Stimulated activated memory B cell treated with anti-CD40 and anti-IgM and Interleukin-4, amounts not matched to agents 10 μg/mL and 1 μg/mL and 100 μg/mL, for 72 hours (primary cell): ENCODE results near the gene SPATA20.

Experiments
- ATAC-seq: fragments of 150-1000 bp; cut with Tn5 transposase; 2 replicates; pipeline ENCODE4 v1.10.0; 2021
- H3K27ac Mint-ChIP-seq: one replicate; pipeline ENCODE4 v1.8.0; 2022; ENCODE audit warnings: mild to moderate bottlenecking, mixed read lengths
- H3K27me3 Mint-ChIP-seq: one replicate; pipeline ENCODE4 v1.8.0; 2022; ENCODE audit warnings: mixed read lengths
- H3K36me3 Mint-ChIP-seq: one replicate; pipeline ENCODE4 v1.8.0; 2022; ENCODE audit warnings: mixed read lengths
- H3K4me1 Mint-ChIP-seq: one replicate; pipeline ENCODE4 v1.8.0; 2022; ENCODE audit warnings: mixed read lengths
- H3K4me3 Mint-ChIP-seq: one replicate; pipeline ENCODE4 v1.8.0; 2022; ENCODE audit warnings: mild to moderate bottlenecking, moderate library complexity, mixed read lengths
- H3K9me3 Mint-ChIP-seq: one replicate; pipeline ENCODE4 v1.8.0; 2022; ENCODE audit warnings: mixed read lengths

Gene SPATA20

GRCh38 chr17:50569592-50569991 lies 22.6 kb downstream of the SPATA20 start:
- Mint-ChIP-seq H3K4me1 (peaks cover 14% of the 10 kb centered on the region), H3K4me3 (no peak overlapping the region), H3K27ac (no peak overlapping the region), H3K36me3 (no peaks in the 10 kb centered on the region), H3K9me3 (no peaks in the 10 kb centered on the region), H3K27me3 (peaks cover 86% of the 10 kb centered on the region)
- no peak for ATAC-seq

- peaks cover 86% of the 10 kb centered on the region for H3K27me3 Mint-ChIP-seq
- no peak for ATAC-seq
- peaks cover 10% of the 10 kb centered on the region for H3K4me1 Mint-ChIP-seq
Measured at GRCh38 chr17:50570032-50570431, 23.1 kb downstream of the SPATA20 start.

GRCh38 chr17:50570528-50570927 lies 23.6 kb downstream of the SPATA20 start:
- ATAC-seq: no peak
- Mint-ChIP-seq H3K36me3 (no peaks in the 10 kb centered on the region), H3K4me3 (no peak overlapping the region), H3K9me3 (no peaks in the 10 kb centered on the region), H3K27me3 (peaks cover 81% of the 10 kb centered on the region), H3K27ac (no peak overlapping the region), H3K4me1 (peaks cover 5% of the 10 kb centered on the region)

More at GRCh38 chr17:50570032-50570431, 23.1 kb downstream of the SPATA20 start:
- Mint-ChIP-seq H3K27ac (no peak overlapping the region), H3K4me3 (no peak overlapping the region), H3K9me3 (no peaks in the 10 kb centered on the region), H3K36me3 (no peaks in the 10 kb centered on the region)

- Mint-ChIP-seq H3K27me3 (peaks cover 74% of the 10 kb centered on the region), H3K4me3 (no peak overlapping the region), H3K9me3 (no peaks in the 10 kb centered on the region), H3K4me1 (no peaks in the 10 kb centered on the region), H3K36me3 (no peaks in the 10 kb centered on the region), H3K27ac (no peak overlapping the region)
- ATAC-seq: no peak
Measured at GRCh38 chr17:50571681-50572080, 24.7 kb downstream of the SPATA20 start.

GRCh38 chr17:50572541-50572940 lies 25.6 kb downstream of the SPATA20 start:
- Mint-ChIP-seq H3K27me3 (peaks cover 74% of the 10 kb centered on the region), H3K9me3 (no peaks in the 10 kb centered on the region), H3K27ac (no peak overlapping the region), H3K4me1 (no peaks in the 10 kb centered on the region), H3K36me3 (no peaks in the 10 kb centered on the region), H3K4me3 (no peak overlapping the region)
- ATAC-seq: no peak

GRCh38 chr17:50573866-50574611 lies 27.1 kb downstream of the SPATA20 start:
- no peak for ATAC-seq
- H3K27me3 Mint-ChIP-seq: peaks cover 75% of the 10 kb centered on the region

GRCh38 chr17:50575581-50576210 lies 28.7 kb downstream of the SPATA20 start:
- no peaks in the 10 kb centered on the region for H3K4me1 Mint-ChIP-seq
- H3K27me3 Mint-ChIP-seq: peaks cover 78% of the 10 kb centered on the region
- no peak overlapping the region for H3K4me3 Mint-ChIP-seq
- no peak overlapping the region for H3K27ac Mint-ChIP-seq
- H3K36me3 Mint-ChIP-seq: no peaks in the 10 kb centered on the region
- peak; percentile 9 for ATAC-seq
- H3K9me3 Mint-ChIP-seq: no peaks in the 10 kb centered on the region

More at GRCh38 chr17:50573866-50574611, 27.1 kb downstream of the SPATA20 start:
- H3K4me1 Mint-ChIP-seq: no peaks in the 10 kb centered on the region
- no peaks in the 10 kb centered on the region for H3K9me3 Mint-ChIP-seq
- no peaks in the 10 kb centered on the region for H3K36me3 Mint-ChIP-seq
- H3K4me3 Mint-ChIP-seq: no peak overlapping the region
- no peak overlapping the region for H3K27ac Mint-ChIP-seq

GRCh38 chr17:50576864-50577263 lies 29.9 kb downstream of the SPATA20 start:
- H3K36me3 Mint-ChIP-seq: no peaks in the 10 kb centered on the region
- H3K4me1 Mint-ChIP-seq: no peaks in the 10 kb centered on the region
- H3K4me3 Mint-ChIP-seq: no peak overlapping the region
- no peak for ATAC-seq
- peaks cover 78% of the 10 kb centered on the region for H3K27me3 Mint-ChIP-seq
- no peaks in the 10 kb centered on the region for H3K9me3 Mint-ChIP-seq
- no peak overlapping the region for H3K27ac Mint-ChIP-seq

- H3K4me3 Mint-ChIP-seq: no peak overlapping the region
- peaks cover 78% of the 10 kb centered on the region for H3K27me3 Mint-ChIP-seq
- no peak for ATAC-seq
- no peak overlapping the region for H3K27ac Mint-ChIP-seq
- no peaks in the 10 kb centered on the region for H3K4me1 Mint-ChIP-seq
- no peaks in the 10 kb centered on the region for H3K9me3 Mint-ChIP-seq
- no peaks in the 10 kb centered on the region for H3K36me3 Mint-ChIP-seq
Measured at GRCh38 chr17:50577451-50577954, 30.5 kb downstream of the SPATA20 start.

- no peak overlapping the region for H3K27ac Mint-ChIP-seq
- no peaks in the 10 kb centered on the region for H3K4me1 Mint-ChIP-seq
- peaks cover 75% of the 10 kb centered on the region for H3K27me3 Mint-ChIP-seq
- H3K9me3 Mint-ChIP-seq: no peaks in the 10 kb centered on the region
- H3K4me3 Mint-ChIP-seq: no peak overlapping the region
- no peak for ATAC-seq
- no peaks in the 10 kb centered on the region for H3K36me3 Mint-ChIP-seq
Measured at GRCh38 chr17:50578173-50578572, 31.2 kb downstream of the SPATA20 start.

- Mint-ChIP-seq H3K4me3 (no peak overlapping the region), H3K36me3 (no peaks in the 10 kb centered on the region), H3K4me1 (no peaks in the 10 kb centered on the region), H3K27ac (no peak overlapping the region), H3K9me3 (no peaks in the 10 kb centered on the region), H3K27me3 (peaks cover 81% of the 10 kb centered on the region)
- ATAC-seq: no peak
Measured at GRCh38 chr17:50579399-50579798, 32.4 kb downstream of the SPATA20 start.

GRCh38 chr17:50580646-50581045 lies 33.7 kb downstream of the SPATA20 start:
- Mint-ChIP-seq H3K27ac (no peak overlapping the region), H3K4me1 (no peaks in the 10 kb centered on the region), H3K4me3 (no peak overlapping the region), H3K27me3 (peaks cover 79% of the 10 kb centered on the region), H3K9me3 (no peaks in the 10 kb centered on the region), H3K36me3 (no peaks in the 10 kb centered on the region)
- ATAC-seq: no peak

- H3K27me3 Mint-ChIP-seq: peaks cover 86% of the 10 kb centered on the region
- H3K4me3 Mint-ChIP-seq: no peak overlapping the region
- no peaks in the 10 kb centered on the region for H3K9me3 Mint-ChIP-seq
- no peaks in the 10 kb centered on the region for H3K4me1 Mint-ChIP-seq
- no peak for ATAC-seq
- no peaks in the 10 kb centered on the region for H3K36me3 Mint-ChIP-seq
- H3K27ac Mint-ChIP-seq: no peak overlapping the region
Measured at GRCh38 chr17:50581316-50581715, 34.3 kb downstream of the SPATA20 start.

- peaks cover 80% of the 10 kb centered on the region for H3K27me3 Mint-ChIP-seq
- H3K27ac Mint-ChIP-seq: no peak overlapping the region
- no peak overlapping the region for H3K4me3 Mint-ChIP-seq
- no peaks in the 10 kb centered on the region for H3K4me1 Mint-ChIP-seq
- ATAC-seq: no peak
- H3K36me3 Mint-ChIP-seq: no peaks in the 10 kb centered on the region
- no peaks in the 10 kb centered on the region for H3K9me3 Mint-ChIP-seq
Measured at GRCh38 chr17:50582741-50583140, 35.8 kb downstream of the SPATA20 start.

- Mint-ChIP-seq H3K27ac (no peak overlapping the region), H3K27me3 (peaks cover 71% of the 10 kb centered on the region), H3K9me3 (no peaks in the 10 kb centered on the region), H3K4me3 (no peak overlapping the region), H3K4me1 (no peaks in the 10 kb centered on the region), H3K36me3 (no peaks in the 10 kb centered on the region)
- ATAC-seq: no peak
Measured at GRCh38 chr17:50583641-50584040, 36.7 kb downstream of the SPATA20 start.

- no peaks in the 10 kb centered on the region for H3K36me3 Mint-ChIP-seq
- ATAC-seq: no peak
- peaks cover 66% of the 10 kb centered on the region for H3K27me3 Mint-ChIP-seq
- no peak overlapping the region for H3K4me3 Mint-ChIP-seq
- H3K9me3 Mint-ChIP-seq: no peaks in the 10 kb centered on the region
- no peaks in the 10 kb centered on the region for H3K4me1 Mint-ChIP-seq
- H3K27ac Mint-ChIP-seq: no peak overlapping the region
Measured at GRCh38 chr17:50584116-50584515, 37.1 kb downstream of the SPATA20 start.
